Suprapubic skin (tissue), 4 donors: Measurements from ENCODE around the gene TOPORS. TPM values are rescaled to one million over a fixed set of nuclear protein-coding genes. Genes with fewer than 3 reads are reported as not detected.
A peak's percentile ranks its signal among the peaks of the same experiment; 100 is the strongest.

Source experiments
- DNase-seq, 2 donors: peaks; one replicate each; pipeline ENCODE4 v3.0.0-alpha.2; 2019; ENCODE audit warnings: low spot score in 2 of 2
- H3K27ac ChIP-seq: fragments of 200-600 bp; sonication (generic); one replicate; pipeline ENCODE4 v1.5.1; 2019
- H3K27me3 ChIP-seq: fragments of 200-600 bp; sonication (generic); one replicate; pipeline ENCODE4 v1.5.1; 2019
- H3K36me3 ChIP-seq: fragments of 200-600 bp; sonication (generic); one replicate; pipeline ENCODE4 v1.5.1; 2019
- H3K4me1 ChIP-seq: fragments of 200-600 bp; sonication (generic); one replicate; pipeline ENCODE4 v1.5.1; 2019
- H3K4me3 ChIP-seq: fragments of 200-600 bp; sonication (generic); one replicate; pipeline ENCODE4 v1.5.1; 2019; ENCODE audit warnings: mild to moderate bottlenecking
- H3K9me3 ChIP-seq: fragments of 200-600 bp; sonication (generic); one replicate; pipeline ENCODE4 v1.5.1; 2019
- EP300 ChIP-seq: sonication (generic); formaldehyde crosslinking; IDR thresholded peaks from one replicate; pipeline ENCODE4 v1.6.1; 2017; ENCODE audit warnings: antibody characterized with exemption
- POLR2A ChIP-seq, 2 donors: fragments of 450-650 bp; IDR thresholded peaks; one replicate each; pipeline ENCODE4 v1.6.1; 2017; ENCODE audit warnings: antibody characterized with exemption in 2 of 2, mild to moderate bottlenecking in 2 of 2, moderate library complexity in 2 of 2
- POLR2AphosphoS5 ChIP-seq, 3 donors: sonication (generic); formaldehyde crosslinking; IDR thresholded peaks; one replicate each; pipeline ENCODE4 v1.6.1; 2017; ENCODE audit warnings: antibody characterized with exemption in 3 of 3
- whole genome bisulfite sequencing: methylation state at CpG from one replicate; pipeline ENCODE4 v1.1.5; 2018; 5-methylcytosine and 5-hydroxymethylcytosine counted together
- total RNA-seq, 4 donors: library from RNA; depleted of rRNA; stranded (reverse); fragments of >200 nt; gene quantifications; one replicate each; pipeline ENCODE4 v1.1.0, GENCODE V29; 2016
- TF ChIP-seq, protein P1 (sequence below), 2 donors: fragments of 200-600 bp in 1 of 2; fragments of 450-650 bp in 1 of 2; sonication (generic) in 1 of 2; IDR thresholded peaks; one replicate each; pipeline ENCODE4 v1.5.1; 2016 to 2019; ENCODE audit warnings: antibody characterized with exemption in 2 of 2, mild to moderate bottlenecking in 1 of 2, moderate library complexity in 1 of 2

Gene TOPORS
- total RNA-seq, 4 donors from 2014 or later: 19.2 to 29.0 (median 23.6) TPM

DNA sequence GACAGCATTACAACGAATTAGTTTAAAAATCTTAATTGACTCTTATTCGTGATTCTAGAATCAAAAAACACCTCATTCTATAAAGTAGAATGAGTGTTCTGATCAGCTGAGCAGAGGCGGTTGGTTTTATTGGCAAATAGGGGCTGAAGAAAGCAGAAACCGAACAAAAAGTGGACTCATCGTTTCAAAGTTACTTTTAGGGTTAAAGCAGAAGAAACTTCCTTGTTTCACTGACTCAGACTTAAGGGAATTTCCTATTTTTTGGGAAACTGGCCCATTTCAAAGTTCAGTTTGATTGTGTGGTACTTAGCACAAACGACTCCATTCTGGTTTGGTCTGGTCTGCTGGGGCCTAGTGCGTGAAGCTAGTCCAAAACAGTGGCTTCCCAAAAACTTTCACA is 21.4 kb upstream of the TOPORS start:
- no peaks in the 10 kb centered on the region for H3K27me3 ChIP-seq
- no peak overlapping the region for H3K4me3 ChIP-seq
- no peak for TF ChIP-seq POLR2A (IDR thresholded peaks at IDR 0.05)
- TF ChIP-seq, protein P1, sequence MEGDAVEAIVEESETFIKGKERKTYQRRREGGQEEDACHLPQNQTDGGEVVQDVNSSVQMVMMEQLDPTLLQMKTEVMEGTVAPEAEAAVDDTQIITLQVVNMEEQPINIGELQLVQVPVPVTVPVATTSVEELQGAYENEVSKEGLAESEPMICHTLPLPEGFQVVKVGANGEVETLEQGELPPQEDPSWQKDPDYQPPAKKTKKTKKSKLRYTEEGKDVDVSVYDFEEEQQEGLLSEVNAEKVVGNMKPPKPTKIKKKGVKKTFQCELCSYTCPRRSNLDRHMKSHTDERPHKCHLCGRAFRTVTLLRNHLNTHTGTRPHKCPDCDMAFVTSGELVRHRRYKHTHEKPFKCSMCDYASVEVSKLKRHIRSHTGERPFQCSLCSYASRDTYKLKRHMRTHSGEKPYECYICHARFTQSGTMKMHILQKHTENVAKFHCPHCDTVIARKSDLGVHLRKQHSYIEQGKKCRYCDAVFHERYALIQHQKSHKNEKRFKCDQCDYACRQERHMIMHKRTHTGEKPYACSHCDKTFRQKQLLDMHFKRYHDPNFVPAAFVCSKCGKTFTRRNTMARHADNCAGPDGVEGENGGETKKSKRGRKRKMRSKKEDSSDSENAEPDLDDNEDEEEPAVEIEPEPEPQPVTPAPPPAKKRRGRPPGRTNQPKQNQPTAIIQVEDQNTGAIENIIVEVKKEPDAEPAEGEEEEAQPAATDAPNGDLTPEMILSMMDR (IDR thresholded peaks at IDR 0.05): no peak
- no peak for TF ChIP-seq EP300
- TF ChIP-seq POLR2AphosphoS5 (IDR thresholded peaks at IDR 0.05): no peak
- WGBS: 84% methylated on average over 7 of the region's 7 CpGs
- peaks cover 20% of the 10 kb centered on the region for H3K4me1 ChIP-seq
- no peak overlapping the region for H3K27ac ChIP-seq
- no peaks in the 10 kb centered on the region for H3K9me3 ChIP-seq
- no peak for DNase-seq
- H3K36me3 ChIP-seq: no peaks in the 10 kb centered on the region

- TF ChIP-seq EP300: no peak
- peak; percentile 56 to 87 (median 81) for TF ChIP-seq POLR2AphosphoS5 (IDR thresholded peaks at IDR 0.05)
- TF ChIP-seq, protein P1 (IDR thresholded peaks at IDR 0.05): no peak
- peak in 1 of 2 donors; percentile 54 for TF ChIP-seq POLR2A (IDR thresholded peaks at IDR 0.05)
- H3K36me3 ChIP-seq: peaks cover under 1% of the 10 kb centered on the region
- 0% methylated on average over 21 of the region's 36 CpGs for WGBS
- peak; percentile 95 to 96 for DNase-seq
- H3K4me3 ChIP-seq: peak within 1 kb of the TSS; percentile 94
- H3K4me1 ChIP-seq: peaks cover 20% of the 10 kb centered on the region
- H3K27me3 ChIP-seq: no peaks in the 10 kb centered on the region
- peak within 1 kb of the TSS; percentile 90 for H3K27ac ChIP-seq
- no peaks in the 10 kb centered on the region for H3K9me3 ChIP-seq
These were observed 20.6 kb upstream of the TOPORS start, which contains the start of gene NDUFB6 for GRCh38 chr9:32572900-32573523. NDUFB6 (minus strand) TSS chr9:32573159; CDS start chr9:32573060, 99 bp downstream.

DNA sequence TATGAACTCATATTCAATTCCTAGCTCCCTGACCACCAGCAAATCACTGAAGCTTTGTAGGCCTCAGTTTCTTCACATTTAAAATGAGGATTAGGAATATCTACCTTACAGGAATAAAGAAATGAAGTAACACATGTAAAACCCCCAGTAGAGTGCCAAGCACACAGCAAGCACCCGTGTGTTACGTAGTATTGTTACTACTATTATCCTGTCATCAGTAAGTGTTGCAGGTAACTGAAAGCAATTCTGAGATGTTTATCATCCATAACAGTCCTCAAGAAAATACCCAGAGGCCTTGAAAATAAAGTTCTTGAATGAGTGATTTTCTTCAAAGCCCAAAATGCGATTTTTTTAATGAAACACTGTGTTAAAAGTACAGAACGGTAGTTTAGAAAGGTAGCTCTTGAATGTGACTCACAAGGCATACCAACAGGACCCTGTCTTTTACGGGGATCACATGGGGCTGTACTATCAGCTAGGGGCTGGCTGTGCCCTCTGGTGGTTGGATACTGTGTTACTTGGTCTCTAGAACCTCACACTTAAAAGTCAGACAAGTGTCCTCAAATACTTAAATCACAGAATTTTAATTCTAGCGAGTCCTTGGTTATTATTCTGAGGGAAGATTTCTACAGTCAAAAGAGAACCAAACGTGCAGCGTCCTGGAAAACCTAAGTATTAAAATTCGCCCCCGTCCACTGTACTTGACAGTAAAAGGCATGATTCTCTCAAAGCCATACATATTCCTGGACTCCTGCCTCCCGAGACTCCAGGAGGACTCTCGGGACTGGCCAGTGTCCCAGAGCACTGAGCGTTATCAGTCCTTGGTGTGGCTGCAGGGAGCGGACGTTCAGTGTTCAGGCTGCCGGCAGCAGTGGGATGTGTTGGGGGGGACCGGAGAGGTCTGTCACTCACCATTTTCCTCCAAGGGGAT is 19.8 kb upstream of the TOPORS start:
- TF ChIP-seq, protein P1 (IDR thresholded peaks at IDR 0.05): peak; percentile 45 to 67
- no peak for TF ChIP-seq POLR2A (IDR thresholded peaks at IDR 0.05)
- TF ChIP-seq POLR2AphosphoS5 (IDR thresholded peaks at IDR 0.05): no peak
- no peak for TF ChIP-seq EP300
- peaks cover 20% of the 10 kb centered on the region for H3K4me1 ChIP-seq
- WGBS: 2% methylated on average over 17 of the region's 17 CpGs
- peak overlapping the region; percentile 90 for H3K27ac ChIP-seq
- no peak for DNase-seq
- peaks cover 7% of the 10 kb centered on the region for H3K36me3 ChIP-seq
- H3K9me3 ChIP-seq: no peaks in the 10 kb centered on the region
- H3K4me3 ChIP-seq: peak overlapping the region; percentile 94
- no peaks in the 10 kb centered on the region for H3K27me3 ChIP-seq

DNA sequence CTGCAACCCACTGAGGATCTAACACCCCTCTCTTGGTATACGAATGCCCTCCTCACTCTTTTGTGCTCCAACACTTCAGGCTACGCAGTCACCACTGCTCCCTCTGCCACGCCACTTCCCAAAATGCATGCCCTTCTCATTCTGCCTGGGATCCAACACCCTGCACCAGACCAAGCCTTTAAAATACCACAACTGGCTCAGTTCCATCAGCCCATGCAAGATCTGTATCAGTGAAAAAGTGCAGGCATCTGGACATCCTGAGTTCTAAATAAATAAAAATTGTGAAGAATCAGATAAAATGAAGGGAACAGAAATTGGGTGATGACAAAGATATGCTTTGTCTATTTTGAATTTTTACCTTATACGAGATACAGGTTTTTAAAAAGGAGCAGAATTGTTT is 17.9 kb upstream of the TOPORS start:
- no peak overlapping the region for H3K27ac ChIP-seq
- no peaks in the 10 kb centered on the region for H3K9me3 ChIP-seq
- DNase-seq: no peak
- H3K27me3 ChIP-seq: no peaks in the 10 kb centered on the region
- peaks cover 20% of the 10 kb centered on the region for H3K4me1 ChIP-seq
- peaks cover 27% of the 10 kb centered on the region for H3K36me3 ChIP-seq
- H3K4me3 ChIP-seq: no peak overlapping the region
- WGBS: 89% methylated on average over 4 of the region's 4 CpGs
- TF ChIP-seq EP300: no peak
- TF ChIP-seq POLR2A (IDR thresholded peaks at IDR 0.05): no peak
- TF ChIP-seq POLR2AphosphoS5 (IDR thresholded peaks at IDR 0.05): no peak
- TF ChIP-seq, protein P1 (IDR thresholded peaks at IDR 0.05): no peak

- TF ChIP-seq POLR2A (IDR thresholded peaks at IDR 0.05) (no peak), POLR2AphosphoS5 (IDR thresholded peaks at IDR 0.05) (no peak), EP300 (no peak)
- TF ChIP-seq, protein P1 (IDR thresholded peaks at IDR 0.05): no peak
- H3K4me3 ChIP-seq: no peak overlapping the region
- no peaks in the 10 kb centered on the region for H3K9me3 ChIP-seq
- no peak for DNase-seq
- H3K4me1 ChIP-seq: peaks cover 12% of the 10 kb centered on the region
- no peaks in the 10 kb centered on the region for H3K27me3 ChIP-seq
- peaks cover 28% of the 10 kb centered on the region for H3K36me3 ChIP-seq
- H3K27ac ChIP-seq: no peak overlapping the region
- WGBS: 96% methylated on average over 5 of the region's 26 CpGs
These were observed 14.4 kb upstream of the TOPORS start for GRCh38 chr9:32566770-32567169.
